ENCODE results near the gene MFAP3L. TPM values are rescaled to one million over a fixed set of nuclear protein-coding genes. Genes with fewer than 3 reads are reported as not detected.
A peak's percentile ranks its signal among the peaks of the same experiment; 100 is the strongest.

Gene MFAP3L
- total RNA-seq (1 to 10 TPM in 4 of 7 donors, under 1 TPM in 3; 0.38 to 7.6 (median 2.0) TPM), polyA plus RNA-seq (1 to 10 TPM; 1.0 to 4.0 TPM)
- long read RNA-seq, donor 1: 0 reads
- long read RNA-seq, donor 2, partial matches to known transcripts: 0 of 5 reads
- long read RNA-seq, donor 2, other reads (novel, unspliced or antisense): 0 of 5 reads
- long read RNA-seq, donor 3, full-length matches to known transcripts: 1 of 2 reads
- long read RNA-seq, donor 3, partial matches to known transcripts: 0 of 2 reads
- long read RNA-seq, donor 3, other reads (novel, unspliced or antisense): 1 of 2 reads

DNA sequence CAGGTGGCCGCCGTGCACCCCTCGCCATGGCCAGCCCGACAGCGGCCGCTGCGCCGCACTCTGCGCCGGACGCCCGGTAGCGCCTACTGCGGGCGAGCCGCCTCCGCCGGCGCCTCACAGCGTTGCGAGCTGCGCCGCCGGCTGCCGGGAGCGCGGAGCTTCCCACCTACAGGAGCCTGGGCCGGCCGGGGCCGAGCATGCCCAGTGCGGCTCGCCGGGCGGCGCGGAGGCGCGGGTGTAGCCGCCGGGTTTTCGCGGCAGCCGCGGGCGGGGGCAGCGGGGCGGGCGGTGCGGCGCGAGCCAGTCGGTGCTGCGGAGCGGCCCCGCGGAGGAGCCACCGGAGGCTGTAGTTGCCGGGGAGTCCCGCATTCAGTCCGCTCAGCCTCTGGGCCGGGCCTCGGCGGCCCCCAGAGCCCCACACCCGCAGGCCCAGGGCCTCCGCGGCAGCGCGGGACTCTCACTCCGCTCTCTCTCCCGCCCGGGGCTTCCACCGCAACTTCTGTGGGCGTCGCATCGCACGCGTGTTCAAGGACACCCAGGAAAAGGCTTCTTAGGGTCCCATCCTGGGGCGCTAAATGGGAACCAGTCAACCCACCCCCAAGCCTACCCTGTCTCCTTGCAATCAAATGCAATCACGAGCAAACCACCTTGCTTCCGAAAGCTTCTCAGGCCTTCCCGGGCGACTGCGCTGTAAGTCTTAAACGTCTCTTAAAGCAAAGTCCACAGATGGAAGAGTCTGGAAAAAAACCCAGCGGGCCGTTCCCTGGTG lies at the start of gene MFAP3L:
TSS of gene MFAP3L (minus strand) at position 143 of the 769 bp plus-strand sequence. CDS start 20,518 bp downstream, outside the sequence.
- intact Hi-C loops (cut with DNase I): no loop called here
- H3K4me3 ChIP-seq: peak within 1 kb of the TSS; percentile 86
- no peaks in the 10 kb centered on the region for H3K27me3 ChIP-seq
- no peaks in the 10 kb centered on the region for H3K36me3 ChIP-seq
- H3K9me3 ChIP-seq: no peaks in the 10 kb centered on the region
- peak; percentile 72 to 88 (median 81) for DNase-seq
- peaks cover 6% of the 10 kb centered on the region for H3K4me1 ChIP-seq (ENCODE audit: insufficient read depth)
- WGBS, 3 donors: 0 to 1% (median 0%) methylated on average over 60 to 86 of the region's 86 CpGs
- no peak within 1 kb of the TSS for H3K27ac ChIP-seq
- peak; percentile 35 for TF ChIP-seq POLR2A (IDR thresholded peaks at IDR 0.05)
- no peak for TF ChIP-seq EP300 (IDR thresholded peaks at IDR 0.05)

DNA sequence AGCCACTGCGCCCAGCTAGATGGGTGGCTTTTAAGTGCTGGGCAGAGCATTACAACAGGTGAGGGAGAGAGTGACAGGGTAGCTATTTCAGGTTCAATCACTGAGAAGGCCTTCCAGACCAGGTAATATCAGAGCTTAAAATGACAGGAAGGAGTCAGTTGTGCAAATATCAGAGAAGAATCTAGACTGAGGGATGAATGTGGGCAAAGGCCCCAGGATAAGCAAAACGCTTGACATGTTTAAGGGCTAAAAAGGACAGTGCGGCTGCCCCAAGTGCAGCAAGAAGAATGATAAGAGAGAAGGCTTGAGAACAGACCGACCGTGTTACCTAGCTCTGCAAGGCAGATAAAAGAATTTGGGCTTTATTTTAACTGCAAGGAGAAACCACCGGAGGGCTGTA lies 45.0 kb upstream of the MFAP3L start:
- no peaks in the 10 kb centered on the region for H3K9me3 ChIP-seq
- DNase-seq: no peak
- H3K27ac ChIP-seq: no peak overlapping the region
- WGBS, 3 donors: 91 to 96% (median 95%) methylated on average over 6 of the region's 6 CpGs
- H3K4me1 ChIP-seq (ENCODE audit: insufficient read depth): no peaks in the 10 kb centered on the region
- H3K27me3 ChIP-seq: no peaks in the 10 kb centered on the region
- H3K36me3 ChIP-seq: no peaks in the 10 kb centered on the region
- intact Hi-C loops (cut with DNase I): no loop called here
- no peak overlapping the region for H3K4me3 ChIP-seq
- no peak for TF ChIP-seq POLR2A (IDR thresholded peaks at IDR 0.05)
- TF ChIP-seq, protein P1, sequence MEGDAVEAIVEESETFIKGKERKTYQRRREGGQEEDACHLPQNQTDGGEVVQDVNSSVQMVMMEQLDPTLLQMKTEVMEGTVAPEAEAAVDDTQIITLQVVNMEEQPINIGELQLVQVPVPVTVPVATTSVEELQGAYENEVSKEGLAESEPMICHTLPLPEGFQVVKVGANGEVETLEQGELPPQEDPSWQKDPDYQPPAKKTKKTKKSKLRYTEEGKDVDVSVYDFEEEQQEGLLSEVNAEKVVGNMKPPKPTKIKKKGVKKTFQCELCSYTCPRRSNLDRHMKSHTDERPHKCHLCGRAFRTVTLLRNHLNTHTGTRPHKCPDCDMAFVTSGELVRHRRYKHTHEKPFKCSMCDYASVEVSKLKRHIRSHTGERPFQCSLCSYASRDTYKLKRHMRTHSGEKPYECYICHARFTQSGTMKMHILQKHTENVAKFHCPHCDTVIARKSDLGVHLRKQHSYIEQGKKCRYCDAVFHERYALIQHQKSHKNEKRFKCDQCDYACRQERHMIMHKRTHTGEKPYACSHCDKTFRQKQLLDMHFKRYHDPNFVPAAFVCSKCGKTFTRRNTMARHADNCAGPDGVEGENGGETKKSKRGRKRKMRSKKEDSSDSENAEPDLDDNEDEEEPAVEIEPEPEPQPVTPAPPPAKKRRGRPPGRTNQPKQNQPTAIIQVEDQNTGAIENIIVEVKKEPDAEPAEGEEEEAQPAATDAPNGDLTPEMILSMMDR (IDR thresholded peaks at IDR 0.05): no peak

DNA sequence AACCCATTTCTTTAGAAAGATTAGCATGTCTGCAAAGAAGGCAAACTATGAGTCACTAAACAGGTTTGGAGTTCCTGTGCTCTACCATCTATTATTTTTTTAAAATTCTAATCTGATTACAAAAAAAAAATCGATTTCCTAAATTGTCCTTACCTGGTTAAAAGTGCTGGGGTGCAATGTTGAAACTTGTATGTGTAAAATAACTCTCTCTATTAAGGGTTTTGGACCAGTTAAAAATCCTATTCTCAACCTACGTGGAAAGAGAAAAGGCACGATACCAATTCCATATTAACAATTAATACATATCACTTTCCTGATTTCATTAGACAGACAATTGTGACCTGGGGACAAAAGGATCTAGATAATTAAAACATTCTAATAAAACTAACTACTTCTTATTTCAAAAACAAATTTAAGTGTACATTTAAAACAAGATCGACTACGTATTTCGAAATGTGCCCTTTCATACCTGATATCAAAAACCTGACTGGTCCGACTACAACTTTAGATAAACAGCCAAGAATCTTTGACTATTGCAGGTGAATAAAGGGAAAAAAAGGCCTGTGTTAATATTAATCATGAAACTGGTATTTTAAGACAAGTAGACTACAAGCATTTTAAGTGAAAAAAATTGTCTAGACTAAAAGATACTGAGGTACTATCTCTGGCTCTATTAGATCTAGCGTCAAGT lies 42.4 kb upstream of the MFAP3L start:
- no peak for TF ChIP-seq POLR2A (IDR thresholded peaks at IDR 0.05)
- TF ChIP-seq, protein P1 (IDR thresholded peaks at IDR 0.05): no peak
- no peak for TF ChIP-seq EP300 (IDR thresholded peaks at IDR 0.05)
- H3K9me3 ChIP-seq: no peaks in the 10 kb centered on the region
- H3K27me3 ChIP-seq: no peaks in the 10 kb centered on the region
- no peak overlapping the region for H3K4me3 ChIP-seq
- no peaks in the 10 kb centered on the region for H3K4me1 ChIP-seq (ENCODE audit: insufficient read depth)
- H3K36me3 ChIP-seq: no peaks in the 10 kb centered on the region
- 95 to 97% (median 96%) methylated on average over 8 of the region's 8 CpGs for WGBS, 3 donors
- intact Hi-C loops (cut with DNase I): no loop called here
- no peak overlapping the region for H3K27ac ChIP-seq
- no peak for DNase-seq

DNA sequence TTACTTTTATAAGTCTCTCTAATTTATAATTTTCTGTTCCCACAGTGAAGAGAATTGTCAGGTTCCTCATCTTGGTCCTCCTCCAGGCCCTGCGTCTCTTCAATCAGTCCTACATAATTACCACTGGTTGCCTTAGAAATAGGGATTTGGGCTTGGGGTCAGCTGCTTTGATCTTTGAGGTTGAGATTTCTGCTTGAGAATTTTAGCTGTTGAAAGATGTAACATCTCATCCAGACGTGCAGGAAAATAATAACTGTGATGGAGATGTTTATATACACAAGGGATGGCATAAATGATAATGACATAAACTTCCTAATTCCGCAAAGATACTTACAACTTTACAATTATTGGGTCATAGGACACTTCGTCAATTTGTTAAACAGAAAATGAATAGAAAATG lies 33.2 kb upstream of the MFAP3L start:
- Histone ChIP-seq H3K27me3 (no peaks in the 10 kb centered on the region), H3K36me3 (no peaks in the 10 kb centered on the region), H3K9me3 (no peaks in the 10 kb centered on the region), H3K4me1 (ENCODE audit: insufficient read depth) (no peaks in the 10 kb centered on the region), H3K4me3 (no peak overlapping the region), H3K27ac (no peak overlapping the region)
- WGBS, 3 donors: 88 to 92% (median 90%) methylated on average over 4 of the region's 4 CpGs
- TF ChIP-seq POLR2A (IDR thresholded peaks at IDR 0.05): no peak
- TF ChIP-seq, protein P1 (IDR thresholded peaks at IDR 0.05): no peak
- no peak for TF ChIP-seq EP300 (IDR thresholded peaks at IDR 0.05)
- no peak for DNase-seq
- intact Hi-C loops (cut with DNase I): no loop called here

All from ovary (tissue), 10 donors.